HEK293 (cell line): ENCODE results near the gene THSD4.

Experiments
- CTCF ChIA-PET: fragments of 350-600 bp; formaldehyde crosslinking; extraction: SDS; loops from one replicate; lab custom pipeline; 2021; ENCODE audit warnings: antibody characterized with exemption; lab: Yijun Ruan, JAX
- POLR2A ChIA-PET: fragments of 300-600 bp; formaldehyde crosslinking; extraction: SDS; loops from one replicate; lab custom pipeline; 2020; ENCODE audit warnings: antibody characterized with exemption, inconsistent platforms; lab: Yijun Ruan, JAX
- H3K27ac ChIP-seq: fragments of 200-500 bp; sonication (Bioruptor generic); 2 replicates; pipeline ENCODE4 v1.5.1; 2014; ENCODE audit warnings: low read depth, low read length, control low read depth, inconsistent platforms; ENCODE audit errors: extremely low read depth
- H3K36me3 ChIP-seq, 2 experiments: fragments of 200-500 bp in 1 of 2; sonication (Bioruptor generic) in 1 of 2; 1 replicate in 1 of 2; 2 replicates in 1 of 2; pipeline ENCODE4 v1.5.1; 2014 to 2017; ENCODE audit warnings: inconsistent platforms in 2 of 2, low read length in 2 of 2; ENCODE audit not compliant: control insufficient read depth in 2 of 2, insufficient read depth in 1 of 2
- H3K4me1 ChIP-seq: fragments of 200-500 bp; sonication (Bioruptor generic); 2 replicates; pipeline ENCODE4 v1.5.1; 2014; ENCODE audit warnings: mild to moderate bottlenecking, low read length, inconsistent platforms; ENCODE audit not compliant: control insufficient read depth, insufficient read depth
- H3K4me3 ChIP-seq: 2 replicates; pipeline ENCODE4 v1.5.1; 2011; ENCODE audit warnings: low read depth, mild to moderate bottlenecking, control low read depth, low read length, moderate library complexity
- H3K9me3 ChIP-seq: fragments of 200-500 bp; sonication (Bioruptor generic); 2 replicates; pipeline ENCODE4 v1.5.1; 2014; ENCODE audit warnings: low read depth, low read length, inconsistent platforms; ENCODE audit not compliant: control insufficient read depth, insufficient read depth
- ATF2 ChIP-seq: fragments of 450-650 bp; formaldehyde crosslinking; IDR thresholded peaks from 2 replicates; pipeline ENCODE4 v1.5.1; 2016; ENCODE audit warnings: missing biosample characterization, missing genetic modification characterization, low read depth
- BCL11A ChIP-seq: fragments of 450-650 bp; formaldehyde crosslinking; IDR thresholded peaks from 2 replicates; pipeline ENCODE4 v1.5.1; 2016; ENCODE audit warnings: low read depth, missing biosample characterization, missing genetic modification characterization
- CTCF ChIP-seq: fragments of 450-650 bp; formaldehyde crosslinking; IDR thresholded peaks from 2 replicates; pipeline ENCODE4 v1.5.1; 2016; ENCODE audit warnings: missing biosample characterization, missing genetic modification characterization
- GLI4 ChIP-seq: fragments of 450-650 bp; formaldehyde crosslinking; IDR thresholded peaks from 2 replicates; pipeline ENCODE4 v1.5.1; 2016; ENCODE audit warnings: missing biosample characterization, missing genetic modification characterization
- GLIS2 ChIP-seq: fragments of 450-650 bp; formaldehyde crosslinking; IDR thresholded peaks from 2 replicates; pipeline ENCODE4 v1.5.1; 2016; ENCODE audit warnings: missing biosample characterization, missing genetic modification characterization
- PRDM1 ChIP-seq: fragments of 450-650 bp; formaldehyde crosslinking; IDR thresholded peaks from 2 replicates; pipeline ENCODE4; 2016; ENCODE audit warnings: missing biosample characterization, missing genetic modification characterization
- PRDM10 ChIP-seq: fragments of 450-650 bp; formaldehyde crosslinking; IDR thresholded peaks from 2 replicates; pipeline ENCODE4 v1.5.1; 2016; ENCODE audit warnings: missing biosample characterization, missing genetic modification characterization
- SCRT1 ChIP-seq: fragments of 450-650 bp; formaldehyde crosslinking; IDR thresholded peaks from 2 replicates; pipeline ENCODE4 v1.5.1; 2016; ENCODE audit warnings: missing biosample characterization, missing genetic modification characterization, borderline replicate concordance
- YY1 ChIP-seq: fragments of 450-650 bp; formaldehyde crosslinking; IDR thresholded peaks from 2 replicates; pipeline ENCODE4 v1.5.1; 2018; ENCODE audit warnings: missing biosample characterization, missing genetic modification characterization
- ZNF2 ChIP-seq: fragments of 450-650 bp; formaldehyde crosslinking; IDR thresholded peaks from 2 replicates; pipeline ENCODE4 v1.5.1; 2016; ENCODE audit warnings: missing biosample characterization, missing genetic modification characterization
- ZNF416 ChIP-seq: fragments of 450-650 bp; formaldehyde crosslinking; IDR thresholded peaks from 2 replicates; pipeline ENCODE4 v1.5.1; 2016; ENCODE audit warnings: missing biosample characterization, missing genetic modification characterization
- ZNF423 ChIP-seq: fragments of 450-650 bp; formaldehyde crosslinking; IDR thresholded peaks from 2 replicates; pipeline ENCODE4 v1.5.1; 2016; ENCODE audit warnings: missing biosample characterization, missing genetic modification characterization
- ZNF580 ChIP-seq: fragments of 450-650 bp; formaldehyde crosslinking; IDR thresholded peaks from 2 replicates; pipeline ENCODE4 v1.5.1; 2016; ENCODE audit warnings: missing biosample characterization, missing genetic modification characterization
- ZNF692 ChIP-seq: fragments of 450-650 bp; formaldehyde crosslinking; IDR thresholded peaks from 2 replicates; pipeline ENCODE4 v1.5.1; 2016; ENCODE audit warnings: missing biosample characterization, missing genetic modification characterization
- ZNF776 ChIP-seq: fragments of 450-650 bp; formaldehyde crosslinking; IDR thresholded peaks from 2 replicates; pipeline ENCODE4 v1.5.0; 2017; ENCODE audit warnings: missing biosample characterization, missing genetic modification characterization, borderline replicate concordance
- ZNF791 ChIP-seq: fragments of 450-650 bp; formaldehyde crosslinking; IDR thresholded peaks from 2 replicates; pipeline ENCODE4 v1.5.1; 2016; ENCODE audit warnings: missing biosample characterization, missing genetic modification characterization
- ZNF843 ChIP-seq: fragments of 450-650 bp; formaldehyde crosslinking; IDR thresholded peaks from 2 replicates; pipeline ENCODE4 v1.5.1; 2016; ENCODE audit warnings: missing biosample characterization, missing genetic modification characterization

Gene THSD4

GRCh38 chr15:71244250-71244649, 129.0 kb downstream of the THSD4 start (continued):
- TF ChIP-seq PRDM10 (tag by site-specific recombination) (no peak), ZNF843 (tag by site-specific recombination) (no peak)

- CTCF ChIA-PET: interaction anchor here (1.2 kb wide), 1 partner anchor 233 kb away, joined by 4 read pairs; no protein-coding TSS in a partner anchor
- Histone ChIP-seq H3K4me1 (peaks cover 6% of the 10 kb centered on the region; the same call in 1 of the 2 replicates), H3K9me3 (no peaks in the 10 kb centered on the region), H3K36me3 (no peaks in the 10 kb centered on the region), H3K4me3 (no peak overlapping the region), H3K27ac (no peak overlapping the region)
- no peak for TF ChIP-seq ZNF2
- TF ChIP-seq GLI4 (tag by site-specific recombination): no peak
- no peak for TF ChIP-seq SCRT1 (tag by site-specific recombination)
- TF ChIP-seq ZNF776 (tag by site-specific recombination): no peak
- POLR2A ChIA-PET: no interaction called here
Observed at GRCh38 chr15:71245588-71245987, 130.3 kb downstream of the THSD4 start.

GRCh38 chr15:71248386-71248785, 133.1 kb downstream of the THSD4 start:
- no peak overlapping the region for H3K27ac ChIP-seq
- CTCF ChIA-PET: interaction anchor here (0.6 to 0.9 kb wide), 2 partner anchors 195 to 201 kb away, joined by 3 to 4 read pairs; no protein-coding TSS in a partner anchor

GRCh38 chr15:71249986-71250385, 134.7 kb downstream of the THSD4 start:
- no peak for TF ChIP-seq ZNF692 (tag by site-specific recombination)
- TF ChIP-seq ATF2 (tag by site-specific recombination): no peak
- no peak for TF ChIP-seq ZNF416 (tag by site-specific recombination)
- TF ChIP-seq GLI4 (tag by site-specific recombination): no peak
- TF ChIP-seq ZNF791 (tag by site-specific recombination): no peak
- TF ChIP-seq ZNF580 (tag by site-specific recombination): no peak
- no peak for TF ChIP-seq GLIS2 (tag by site-specific recombination)
- no peak for TF ChIP-seq CTCF (tag by site-specific recombination)
- no peak for TF ChIP-seq ZNF423 (tag by site-specific recombination)
- H3K36me3 ChIP-seq: no peaks in the 10 kb centered on the region
- no peak overlapping the region for H3K27ac ChIP-seq
- H3K4me3 ChIP-seq: no peak overlapping the region
- peaks cover 24% of the 10 kb centered on the region for H3K4me1 ChIP-seq
- H3K9me3 ChIP-seq: no peaks in the 10 kb centered on the region
- ChIA-PET CTCF (interaction anchor here (1.2 kb wide), 1 partner anchor 136 kb away, joined by 3 read pairs; no protein-coding TSS in a partner anchor), POLR2A (no interaction called here)

More at GRCh38 chr15:71248386-71248785, 133.1 kb downstream of the THSD4 start:
- TF ChIP-seq BCL11A (tag by site-specific recombination) (no peak), YY1 (tag by site-specific recombination) (no peak), PRDM1 (tag by site-specific recombination) (peak; percentile 30; the same call in 1 of the 2 replicates)
- POLR2A ChIA-PET: no interaction called here
- Histone ChIP-seq H3K4me1 (peaks cover 24% of the 10 kb centered on the region), H3K36me3 (no peaks in the 10 kb centered on the region), H3K9me3 (no peaks in the 10 kb centered on the region), H3K4me3 (no peak overlapping the region)
